NCI-H1105 treated with DMSO at 0.1 percent for 48 hours (cell line): ENCODE data around the gene NHERF2.
"Not testable (repeated sequence)": the region's sequence is repeated elsewhere in the genome, so short reads cannot be mapped to it uniquely, and the experiment has no call there.

ENCODE experiments used
- DNase-seq: peaks from one replicate; lab custom pipeline; 2025; lab: John Stamatoyannopoulos, UW

Gene NHERF2

DNA sequence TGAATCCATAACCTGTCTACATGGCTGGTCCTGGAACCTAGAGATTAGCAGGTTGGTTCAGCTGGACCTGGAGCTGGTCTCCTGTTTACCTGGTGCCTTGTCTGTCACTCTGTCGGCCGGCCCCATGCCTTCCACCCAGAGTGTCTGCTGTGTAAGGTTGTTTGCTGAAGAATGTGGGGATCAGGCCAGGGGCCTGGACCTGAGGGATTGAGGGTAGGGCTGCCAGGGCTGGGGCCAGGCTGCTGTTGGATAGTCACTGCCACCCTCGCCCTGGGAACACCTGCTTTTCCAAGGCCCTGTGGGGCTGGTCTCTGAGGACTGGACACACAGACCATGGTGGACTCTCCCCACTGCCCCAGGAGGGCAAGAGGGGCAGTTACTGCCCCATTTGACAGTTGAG lies 1.4 kb downstream of the NHERF2 start:
- no peak for DNase-seq

DNA sequence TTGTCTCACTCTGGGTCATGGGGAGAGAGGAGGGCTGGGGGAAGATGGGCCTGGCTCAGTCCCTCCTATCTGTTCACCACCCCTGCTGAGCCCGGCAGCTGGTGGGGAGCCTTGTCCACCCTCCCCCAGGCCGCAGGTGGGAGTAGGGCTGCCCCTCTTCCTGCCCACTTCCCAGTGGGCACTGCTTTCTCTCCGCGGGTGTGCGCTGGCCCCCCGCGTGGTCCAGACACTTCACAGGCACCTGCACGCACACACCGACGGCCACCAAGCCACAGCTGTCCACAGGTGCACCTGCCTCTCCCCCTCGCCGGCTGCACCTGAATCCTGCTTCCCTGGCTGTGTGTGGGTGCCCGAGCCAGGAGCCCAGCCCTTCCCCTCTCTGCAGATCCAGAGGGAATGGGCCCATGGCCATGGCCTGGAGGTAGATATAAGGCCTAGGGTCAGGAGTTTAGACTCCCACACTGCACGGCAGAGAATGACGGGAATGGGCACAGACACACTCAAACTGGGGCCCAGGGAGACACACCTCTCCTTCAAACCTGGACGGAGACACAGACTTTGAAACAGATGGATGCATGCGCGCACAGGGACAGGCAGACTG lies 2.0 kb downstream of the NHERF2 start:
- no peak for DNase-seq

DNA sequence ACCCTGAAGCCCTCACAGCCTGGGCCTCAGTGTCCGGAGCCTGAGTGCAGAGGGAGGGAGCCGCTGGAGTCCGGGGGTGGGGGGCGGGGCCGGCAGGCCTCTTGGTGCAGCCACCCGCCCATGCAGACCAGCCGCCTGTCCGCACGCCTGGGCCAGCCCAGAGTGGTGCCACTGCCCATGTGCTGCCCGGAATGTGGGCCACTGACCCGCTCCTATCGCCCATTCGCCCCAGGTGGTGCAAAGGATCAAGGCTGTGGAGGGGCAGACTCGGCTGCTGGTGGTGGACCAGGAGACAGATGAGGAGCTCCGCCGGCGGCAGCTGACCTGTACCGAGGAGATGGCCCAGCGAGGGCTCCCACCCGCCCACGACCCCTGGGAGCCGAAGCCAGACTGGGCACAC lies 2.6 kb downstream of the NHERF2 start:
- no peak for DNase-seq

DNA sequence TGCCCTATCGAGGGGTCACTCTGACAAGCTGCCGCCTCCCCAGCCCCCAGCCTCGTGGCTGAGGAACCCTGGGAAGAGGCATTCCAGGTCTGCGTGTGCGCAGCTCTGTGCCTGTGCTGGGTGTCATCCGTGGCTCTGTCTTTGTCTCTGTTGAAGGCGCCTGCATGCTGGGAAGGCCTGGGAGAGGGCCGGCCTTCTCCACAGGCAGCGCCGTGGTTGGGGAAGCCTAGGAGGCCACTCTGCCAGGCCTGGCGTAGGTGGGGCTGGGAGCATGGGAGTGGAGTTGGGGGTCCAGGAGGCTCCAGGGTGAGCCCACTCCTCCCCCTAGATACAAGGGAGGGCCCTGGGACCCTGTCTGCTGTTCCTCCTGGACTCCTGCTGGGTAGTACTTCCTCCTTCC lies 3.3 kb downstream of the NHERF2 start:
- no peak for DNase-seq

DNA sequence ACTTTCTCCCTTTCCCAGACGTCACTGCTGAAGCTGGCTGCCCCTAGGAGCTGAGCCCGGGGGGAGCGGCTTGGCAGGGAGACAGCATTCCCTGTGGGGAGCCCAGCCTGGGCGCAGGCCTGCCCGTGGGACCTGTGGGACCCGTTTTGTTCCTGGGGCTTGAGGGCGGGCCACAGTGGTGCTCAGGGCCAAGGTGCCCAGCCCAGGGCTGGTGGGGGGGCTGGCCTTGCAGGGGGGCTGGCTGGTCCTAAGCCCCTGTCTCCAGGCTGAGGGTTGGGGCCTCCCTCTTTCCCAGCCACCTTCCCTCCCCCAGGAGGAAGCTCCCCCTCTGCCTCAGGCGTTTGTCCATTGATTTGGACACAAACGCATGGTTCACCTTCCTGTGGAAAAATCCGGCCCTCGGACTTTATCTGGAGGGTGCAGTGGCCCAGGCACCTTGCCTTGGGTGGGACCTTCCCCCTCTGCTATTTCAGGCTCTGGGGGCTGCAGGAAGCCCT lies 4.4 kb downstream of the NHERF2 start:
- no peak for DNase-seq

DNA sequence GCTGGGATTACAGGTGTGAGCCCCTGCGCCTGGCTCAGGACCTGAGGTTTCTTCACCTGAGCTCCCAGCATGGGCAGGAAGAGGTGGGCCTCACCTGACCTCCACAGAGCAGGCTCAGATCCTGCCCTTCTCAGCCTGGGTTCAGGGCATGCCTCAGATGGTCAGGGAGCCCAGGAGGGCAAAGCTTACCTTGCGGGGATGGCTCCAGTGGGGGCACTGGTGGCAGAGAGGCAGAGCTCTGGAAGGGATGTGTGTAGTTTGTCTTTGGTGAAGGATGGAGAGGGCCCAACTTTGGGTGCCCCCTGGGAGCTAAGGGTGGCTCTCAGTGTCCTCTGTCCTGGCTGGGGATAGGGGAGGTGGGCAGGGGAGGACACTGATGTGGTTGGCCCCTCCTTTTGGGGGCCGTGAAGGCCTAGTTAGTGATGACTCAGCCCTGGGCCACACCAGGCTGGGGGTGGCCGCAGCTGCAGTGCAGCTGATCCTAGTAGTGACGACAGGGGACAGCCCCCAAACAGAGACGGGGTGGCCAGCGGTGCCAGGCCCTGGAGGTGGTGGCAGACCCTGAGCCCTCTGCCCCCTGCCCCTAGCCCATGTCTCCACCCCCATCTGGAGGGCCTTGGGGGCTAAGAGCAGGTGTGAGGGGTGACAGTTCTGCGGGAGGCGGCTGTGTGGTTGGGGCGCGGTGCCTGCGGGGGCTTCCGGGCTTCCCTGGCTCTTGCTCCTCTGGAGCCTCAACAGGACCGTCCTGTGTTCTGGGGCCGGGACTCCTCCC lies 5.8 kb downstream of the NHERF2 start:
- no peak for DNase-seq

DNA sequence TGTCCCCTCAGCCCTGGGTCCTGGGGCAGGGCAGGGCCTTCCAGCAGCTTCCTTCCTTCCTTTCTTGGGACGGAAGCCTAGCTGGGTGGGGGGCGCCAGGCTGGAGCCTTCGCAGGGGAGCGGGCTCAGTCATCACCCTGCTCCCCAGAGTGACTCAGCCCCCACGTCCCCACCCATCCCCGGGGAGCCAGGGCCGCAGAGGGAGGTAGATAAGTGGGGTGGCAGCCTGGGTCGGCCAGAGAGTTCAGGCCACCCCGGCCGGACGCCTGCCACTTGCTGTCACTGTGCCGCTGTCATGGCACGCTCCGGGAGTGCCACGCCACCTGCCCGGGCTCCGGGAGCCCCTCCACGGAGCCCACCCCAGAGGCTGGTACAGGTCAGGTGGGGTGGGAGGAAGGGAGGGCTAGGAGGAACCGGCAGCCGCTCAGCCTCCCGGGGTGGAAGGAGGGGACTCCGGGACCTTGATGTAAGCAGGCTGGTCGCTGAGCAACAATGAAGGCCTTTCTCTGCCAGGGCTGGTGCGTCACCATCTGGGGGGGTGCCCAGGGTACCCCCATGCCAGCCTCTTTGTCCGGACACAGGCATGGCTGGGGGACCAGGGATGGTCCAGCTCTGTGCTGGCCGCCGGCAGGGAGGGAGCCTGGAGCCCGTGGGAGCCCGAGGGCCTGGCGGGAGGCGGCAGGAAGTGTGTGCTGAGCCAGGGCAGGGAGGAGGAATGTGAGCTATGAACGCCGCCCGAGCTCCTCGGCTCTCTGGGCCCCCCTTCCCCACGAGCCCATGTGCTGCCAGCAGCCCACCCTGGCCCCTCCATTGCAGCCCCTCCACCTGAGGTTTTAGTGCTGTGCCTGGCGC lies 6.6 kb downstream of the NHERF2 start:
- DNase-seq = no peak

DNA sequence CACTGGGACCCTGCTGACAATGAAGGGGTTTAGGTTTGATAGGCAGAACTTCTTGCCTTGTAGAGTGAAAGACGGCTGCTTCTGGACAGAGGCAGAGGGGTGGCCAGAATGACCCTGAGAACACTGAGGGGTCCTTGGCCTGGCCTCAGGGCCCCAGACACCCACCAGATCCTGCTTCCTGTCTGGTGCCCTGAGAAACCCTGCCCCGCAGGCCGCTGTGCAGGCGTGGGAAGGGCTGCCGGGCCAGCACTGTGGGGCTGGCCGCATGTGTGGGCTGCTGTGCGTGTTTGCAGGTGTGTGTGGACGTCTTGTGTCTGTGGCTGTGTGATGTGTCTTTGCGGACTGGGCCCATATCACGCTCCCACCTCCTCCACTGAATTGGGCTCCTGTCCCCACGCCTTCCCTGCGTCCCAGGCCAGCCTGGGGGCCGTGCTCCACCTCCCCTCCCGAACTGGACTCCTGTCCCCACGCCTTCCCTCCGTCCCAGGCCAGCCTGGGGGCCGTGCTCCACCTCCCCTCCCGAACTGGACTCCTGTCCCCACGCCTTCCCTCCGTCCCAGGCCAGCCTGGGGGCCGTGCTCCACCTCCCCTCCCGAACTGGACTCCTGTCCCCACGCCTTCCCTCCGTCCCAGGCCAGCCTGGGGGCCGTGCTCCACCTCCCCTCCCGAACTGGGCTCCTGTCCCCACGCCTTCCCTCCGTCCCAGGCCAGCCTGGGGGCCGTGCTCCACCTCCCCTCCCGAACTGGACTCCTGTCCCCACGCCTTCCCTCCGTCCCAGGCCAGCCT lies 7.4 kb downstream of the NHERF2 start:
- DNase-seq = not testable (repeated sequence)

DNA sequence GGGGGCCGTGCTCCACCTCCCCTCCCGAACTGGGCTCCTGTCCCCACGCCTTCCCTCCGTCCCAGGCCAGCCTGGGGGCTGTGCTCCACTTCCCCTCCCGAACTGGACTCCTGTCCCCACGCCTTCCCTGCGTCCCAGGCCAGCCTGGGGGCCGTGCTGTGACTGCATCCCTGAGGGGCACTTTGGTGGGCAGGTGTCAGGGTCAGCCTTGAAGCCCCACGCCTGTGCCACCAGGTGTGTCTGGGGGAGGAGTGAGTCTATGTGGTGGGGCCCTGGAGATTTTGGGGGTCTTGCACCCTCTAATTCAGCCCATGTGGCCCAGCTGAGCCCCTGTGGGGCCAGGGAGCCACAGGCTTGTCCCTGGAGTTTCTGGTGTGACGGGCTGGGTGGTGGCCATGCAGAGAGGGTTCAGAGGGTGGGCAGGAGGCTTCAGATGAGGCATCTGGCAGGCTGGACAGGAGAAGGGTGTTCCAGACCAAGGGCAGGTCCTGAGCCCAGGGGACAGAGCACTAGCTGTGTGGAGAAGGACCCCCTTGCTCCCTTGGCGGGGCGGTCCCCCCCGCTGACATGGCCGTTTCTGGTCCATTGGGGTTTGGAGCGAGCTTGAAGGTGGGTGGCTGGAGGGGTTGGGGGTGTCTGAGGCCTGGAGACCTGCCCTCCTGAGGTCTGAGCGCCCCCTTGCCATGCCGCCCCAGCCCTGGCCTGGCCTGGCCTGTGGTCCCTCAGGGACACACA lies 8.2 kb downstream of the NHERF2 start:
- DNase-seq = no peak

DNA sequence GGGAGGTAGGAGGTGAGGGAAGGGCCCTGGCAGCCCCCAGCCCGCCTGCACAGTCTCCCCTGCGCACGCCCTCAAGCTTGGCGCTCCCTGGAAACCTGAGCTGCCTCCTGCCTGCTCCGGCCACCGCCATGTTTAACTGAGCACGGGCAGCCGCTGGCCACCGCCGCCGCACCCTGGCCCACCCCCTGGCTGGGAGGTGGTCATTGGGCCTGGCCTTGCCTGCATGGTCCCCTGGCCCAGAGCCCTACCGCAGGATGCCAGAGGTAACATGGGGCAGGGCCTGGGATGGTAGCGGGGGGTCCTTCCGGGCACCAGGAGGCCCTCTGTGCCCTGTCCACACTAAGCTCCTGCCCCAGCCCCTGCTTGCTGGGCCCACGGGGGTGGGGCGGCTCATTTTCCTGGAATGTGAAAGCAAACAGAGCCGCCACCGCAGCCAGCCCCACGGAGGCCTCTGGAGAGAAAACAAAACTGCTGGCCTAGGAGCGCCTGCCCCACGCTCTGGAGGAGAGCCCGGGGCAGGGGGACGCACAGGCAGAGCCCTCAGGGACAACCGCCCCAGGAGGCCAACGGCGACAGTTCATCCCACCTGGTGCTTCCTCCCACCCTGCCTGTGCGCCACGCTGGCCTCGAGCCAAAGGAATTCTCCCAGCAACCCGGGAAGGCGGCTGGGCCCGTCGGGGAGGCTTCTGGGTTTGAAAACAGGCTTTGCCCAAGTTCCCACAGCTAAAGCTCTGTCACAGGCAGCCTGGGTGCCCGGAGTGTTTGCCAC lies 8.9 kb downstream of the NHERF2 start:
- DNase-seq = peak; percentile 31

DNA sequence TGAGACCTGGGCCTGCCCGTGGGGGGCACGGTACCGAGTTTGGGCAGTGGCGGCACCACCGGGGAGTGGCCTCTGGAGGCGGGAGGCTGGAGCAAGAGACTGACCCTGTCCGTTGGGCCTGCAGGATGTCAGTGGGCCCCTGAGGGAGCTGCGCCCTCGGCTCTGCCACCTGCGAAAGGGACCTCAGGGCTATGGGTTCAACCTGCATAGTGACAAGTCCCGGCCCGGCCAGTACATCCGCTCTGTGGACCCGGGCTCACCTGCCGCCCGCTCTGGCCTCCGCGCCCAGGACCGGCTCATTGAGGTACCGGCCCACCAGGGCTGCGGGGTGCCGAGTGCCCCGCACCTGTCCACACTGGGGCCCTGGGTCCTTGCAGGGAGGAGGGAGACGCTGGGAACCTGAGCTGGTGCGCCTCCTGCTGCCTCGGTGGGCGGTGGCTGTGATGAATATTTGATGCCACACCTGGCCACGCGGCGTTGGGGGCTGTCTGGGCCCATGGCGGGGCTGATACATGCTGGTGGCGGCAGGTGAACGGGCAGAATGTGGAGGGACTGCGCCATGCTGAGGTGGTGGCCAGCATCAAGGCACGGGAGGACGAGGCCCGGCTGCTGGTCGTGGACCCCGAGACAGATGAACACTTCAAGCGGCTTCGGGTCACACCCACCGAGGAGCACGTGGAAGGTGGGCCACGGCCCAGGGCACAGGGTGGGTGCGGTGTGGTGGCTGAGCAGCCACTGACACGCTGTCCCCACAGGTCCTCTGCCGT lies 9.7 kb downstream of the NHERF2 start:
- no peak for DNase-seq

DNA sequence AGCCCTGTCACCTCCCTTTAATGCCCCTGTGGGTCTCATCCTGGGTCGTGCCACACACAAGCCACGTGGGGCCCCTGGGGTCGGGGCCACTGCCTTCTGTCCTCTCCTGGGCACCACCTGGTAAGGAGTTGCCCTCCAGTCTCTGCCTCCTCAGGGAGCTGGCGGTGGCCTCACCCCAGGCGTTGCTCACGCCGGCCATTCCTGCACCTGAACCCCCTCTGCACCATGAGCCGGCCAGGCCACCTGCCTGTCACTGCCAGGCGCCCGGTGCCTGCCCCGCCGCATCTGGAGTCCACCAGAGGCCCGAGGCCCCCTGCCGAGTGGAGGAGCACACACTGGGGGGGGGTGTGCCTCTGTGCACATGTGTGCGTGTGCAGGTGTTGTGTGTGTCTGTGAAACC lies 10.4 kb downstream of the NHERF2 start:
- no peak for DNase-seq

DNA sequence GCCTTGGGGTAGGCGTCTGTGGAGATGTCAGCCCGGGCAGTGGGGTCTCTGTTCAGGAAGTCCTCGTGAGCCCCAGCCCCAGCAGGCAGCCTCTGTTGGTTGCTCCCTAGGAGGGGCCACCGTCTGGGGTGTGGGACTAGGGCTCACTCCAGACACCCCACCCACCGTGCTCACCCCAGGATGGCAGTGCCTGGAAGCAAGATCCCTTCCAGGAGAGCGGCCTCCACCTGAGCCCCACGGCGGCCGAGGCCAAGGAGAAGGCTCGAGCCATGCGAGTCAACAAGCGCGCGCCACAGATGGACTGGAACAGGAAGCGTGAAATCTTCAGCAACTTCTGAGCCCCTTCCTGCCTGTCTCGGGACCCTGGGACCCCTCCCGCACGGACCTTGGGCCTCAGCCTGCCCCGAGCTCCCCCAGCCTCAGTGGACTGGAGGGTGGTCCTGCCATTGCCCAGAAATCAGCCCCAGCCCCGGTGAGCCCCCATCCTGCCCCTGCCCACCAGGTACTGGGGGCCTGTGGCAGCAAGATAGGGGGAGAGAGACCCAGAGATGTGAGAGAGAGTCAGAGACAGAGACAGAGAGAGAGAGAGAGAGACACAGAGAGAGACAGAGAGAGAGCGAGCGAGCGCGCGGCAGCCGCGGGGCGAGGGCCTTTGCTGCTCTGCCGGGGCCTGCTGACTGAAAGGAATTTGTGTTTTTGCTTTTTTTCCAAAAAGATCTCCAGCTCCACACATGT lies 11.1 kb downstream of the NHERF2 start:
- no peak for DNase-seq

DNA sequence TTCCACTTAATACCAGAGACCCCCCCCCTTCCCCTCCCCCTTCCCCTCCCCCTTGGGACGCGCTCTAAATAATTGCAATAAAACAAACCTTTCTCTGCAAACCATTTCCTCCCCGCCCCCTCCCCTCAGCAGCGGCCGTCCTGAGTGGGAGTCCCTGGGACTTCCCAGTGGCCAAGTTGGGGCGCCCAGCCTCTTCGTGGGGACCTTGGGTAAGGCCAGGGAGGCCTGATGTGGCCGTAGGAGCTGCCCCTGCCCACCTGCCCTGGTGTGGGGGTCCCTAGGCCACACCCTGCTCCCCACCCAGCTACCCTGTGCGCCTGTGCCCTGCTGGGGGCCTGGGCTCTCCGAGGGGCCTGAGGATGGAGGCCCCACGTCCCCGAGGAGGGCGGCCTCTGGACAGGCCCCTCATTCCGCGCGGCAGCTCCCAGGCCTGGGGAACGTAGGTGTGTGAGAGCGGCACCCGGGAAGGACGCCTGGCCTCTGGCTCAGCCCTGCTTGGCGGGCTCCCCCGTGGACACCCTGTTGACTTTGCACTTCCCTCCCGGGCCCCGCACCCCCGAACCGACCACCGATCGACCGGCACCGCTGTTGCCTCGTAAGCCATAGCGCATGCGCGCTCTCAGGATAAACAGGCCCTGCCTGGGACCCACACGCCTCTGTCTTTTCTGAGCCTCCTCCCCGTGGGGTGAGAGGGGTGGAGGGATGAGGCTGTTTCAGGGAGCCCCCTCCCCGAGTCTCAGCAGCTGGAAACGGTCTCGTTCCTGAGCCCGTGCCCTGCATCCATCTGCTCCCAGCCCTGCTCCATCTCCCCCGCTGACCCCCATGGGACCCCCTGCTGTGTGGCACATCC lies 11.9 kb downstream of the NHERF2 start:
- no peak for DNase-seq

DNA sequence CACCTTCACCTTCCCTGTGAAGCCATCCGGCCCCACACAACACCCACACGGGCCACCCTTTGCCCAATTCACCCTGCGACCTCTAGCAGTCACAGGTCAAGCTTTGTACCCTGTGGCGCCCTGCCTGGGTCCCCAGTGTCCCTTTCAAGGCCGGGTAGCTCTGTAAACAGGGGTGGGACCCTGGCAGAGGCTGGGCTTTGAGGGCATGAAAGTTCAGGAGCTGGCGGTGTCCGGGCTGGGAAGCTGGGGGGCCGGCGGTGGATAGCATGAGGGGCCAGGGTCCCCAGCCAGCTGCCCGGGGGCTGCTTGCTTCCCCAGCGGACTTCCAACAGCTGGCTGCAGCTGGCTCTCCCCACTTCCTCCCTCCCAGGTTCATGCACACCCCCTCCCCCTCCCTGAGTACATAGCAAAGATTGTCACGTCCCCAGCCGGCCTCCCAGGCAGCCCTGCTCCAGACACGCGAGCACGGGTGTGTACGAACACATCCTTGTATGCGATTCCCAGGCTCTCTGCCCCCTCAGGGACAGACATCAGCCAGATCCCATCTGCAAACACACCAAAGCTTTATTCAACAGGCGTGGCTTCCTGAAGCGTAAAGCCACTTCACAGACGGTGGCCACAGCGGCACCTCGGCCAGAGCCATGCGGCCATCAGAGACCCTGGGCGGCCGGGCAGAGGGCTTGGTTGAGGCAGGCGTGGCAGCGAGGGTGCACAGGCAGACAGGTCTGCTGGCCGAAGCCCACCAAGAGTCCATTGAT lies 12.8 kb downstream of the NHERF2 start:
- no peak for DNase-seq

DNA sequence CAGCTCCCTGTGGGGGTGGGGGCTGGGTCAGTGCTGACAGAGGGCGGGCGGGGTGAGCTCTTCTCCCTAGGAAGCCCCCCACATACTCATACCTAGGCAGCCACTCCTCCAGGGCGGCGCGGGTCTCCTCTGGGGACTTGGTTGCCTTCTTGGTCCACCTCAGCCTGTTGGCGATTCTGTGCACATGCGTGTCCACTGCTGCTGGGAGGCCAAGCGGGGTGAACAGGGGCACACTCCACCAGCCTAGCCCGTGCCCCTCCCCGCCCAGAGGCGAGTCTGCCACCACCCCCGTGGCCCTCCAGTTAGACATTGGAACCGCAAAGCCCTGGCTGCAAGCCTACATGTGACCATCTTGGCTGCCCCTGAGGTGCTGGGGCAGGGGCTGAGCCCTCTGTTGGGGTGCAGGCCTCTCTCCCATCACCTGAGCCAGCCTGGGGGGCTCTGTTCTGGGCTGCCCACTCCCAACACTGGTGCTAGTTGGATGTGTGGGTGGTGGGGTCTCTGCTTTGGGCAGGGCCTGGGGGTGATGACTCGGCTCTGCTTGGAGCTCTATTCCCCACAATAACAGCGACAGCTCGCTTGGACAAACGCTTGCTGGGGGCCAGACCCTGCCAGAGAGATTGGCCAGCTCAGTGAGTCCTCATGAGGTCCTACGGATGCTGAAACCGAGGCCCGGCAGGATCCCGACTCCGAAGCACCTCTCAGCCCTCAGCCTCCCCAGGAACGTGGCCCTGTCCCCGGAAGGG lies 13.5 kb downstream of the NHERF2 start:
- no peak for DNase-seq
